ENCODE measurements around the gene CEBPZOS. TPM values are rescaled to one million over a fixed set of nuclear protein-coding genes. Genes with fewer than 3 reads are reported as not detected.
A peak's percentile ranks its signal among the peaks of the same experiment; 100 is the strongest.

Gene CEBPZOS
- total RNA-seq, 3 donors from 2014 or later: 35.3 to 41.1 (median 37.0) TPM

DNA sequence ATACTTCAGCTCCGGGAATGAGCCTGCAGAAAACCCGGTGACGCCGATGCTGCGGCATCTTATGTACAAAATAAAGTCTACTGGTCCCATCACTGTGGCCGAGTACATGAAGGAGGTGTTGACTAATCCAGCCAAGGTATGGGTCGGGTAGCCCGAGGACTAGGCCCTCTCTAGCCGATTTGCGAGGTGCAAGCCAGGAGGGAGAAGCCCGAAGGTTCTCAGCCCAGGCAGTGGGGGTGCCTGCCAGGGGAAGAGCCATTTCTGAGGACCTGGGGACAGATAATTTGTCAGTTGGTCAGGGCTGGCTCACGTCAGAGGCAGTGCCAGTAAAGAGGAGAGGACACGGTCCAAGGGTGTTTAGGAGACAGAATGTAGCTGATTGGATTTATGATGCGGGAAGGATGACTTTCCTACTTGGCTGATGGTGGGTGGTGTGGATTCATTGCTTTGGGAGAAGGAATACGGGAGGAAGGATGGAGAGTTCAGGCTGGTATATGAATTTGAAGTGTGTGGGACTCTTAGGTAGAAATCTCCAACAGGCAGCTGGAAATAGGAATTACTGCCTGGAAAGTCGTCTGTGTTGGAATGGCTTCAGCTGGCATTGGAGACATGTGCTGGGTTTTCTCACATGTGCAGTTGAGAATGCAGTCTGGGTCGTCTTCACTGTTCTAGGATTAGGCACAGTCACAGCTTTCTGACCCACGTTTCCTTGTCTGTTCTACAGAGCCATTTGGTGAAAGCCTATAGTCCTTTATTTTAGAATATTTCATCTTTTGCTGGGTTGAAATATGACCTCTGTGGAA, 36.0 kb downstream of the CEBPZOS start:
- peak; percentile 0 to 10 for ATAC-seq
- Mint-ChIP-seq H3K4me1 (ENCODE audit: low read depth) (peaks cover 34% of the 10 kb centered on the region), H3K4me3 (no peak overlapping the region), H3K9me3 (no peaks in the 10 kb centered on the region), H3K27me3 (ENCODE audit: low read depth) (no peaks in the 10 kb centered on the region), H3K36me3 (ENCODE audit: insufficient read depth) (peaks cover 26% of the 10 kb centered on the region)
- DNase-seq: no peak

DNA sequence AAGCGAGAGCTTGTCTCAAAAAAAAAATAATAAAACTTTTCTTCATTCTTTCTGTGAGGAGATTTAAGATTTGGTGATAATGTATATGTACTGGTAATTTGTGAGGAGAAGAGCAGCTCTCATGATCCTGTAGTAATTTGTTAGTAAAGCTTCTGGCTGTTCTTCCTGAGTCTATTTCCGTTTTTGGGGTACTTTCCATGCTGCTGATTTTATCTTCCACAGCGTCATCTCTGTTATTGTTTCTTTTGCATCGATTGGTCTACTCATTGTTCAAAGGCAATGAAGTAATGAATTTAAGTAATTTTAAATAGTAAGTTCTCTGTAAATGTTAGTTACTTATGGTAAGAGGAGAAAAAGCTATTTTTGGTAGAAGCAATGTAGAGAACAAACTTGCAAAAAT, 47.1 kb downstream of the CEBPZOS start:
- DNase-seq (no peak), ATAC-seq (no peak)
- H3K9me3 Mint-ChIP-seq: no peaks in the 10 kb centered on the region
- H3K4me3 Mint-ChIP-seq: no peak overlapping the region
- peaks cover 49% of the 10 kb centered on the region for H3K36me3 Mint-ChIP-seq (ENCODE audit: insufficient read depth)
- H3K4me1 Mint-ChIP-seq (ENCODE audit: low read depth): peaks cover 23% of the 10 kb centered on the region
- no peaks in the 10 kb centered on the region for H3K27me3 Mint-ChIP-seq (ENCODE audit: low read depth)

DNA sequence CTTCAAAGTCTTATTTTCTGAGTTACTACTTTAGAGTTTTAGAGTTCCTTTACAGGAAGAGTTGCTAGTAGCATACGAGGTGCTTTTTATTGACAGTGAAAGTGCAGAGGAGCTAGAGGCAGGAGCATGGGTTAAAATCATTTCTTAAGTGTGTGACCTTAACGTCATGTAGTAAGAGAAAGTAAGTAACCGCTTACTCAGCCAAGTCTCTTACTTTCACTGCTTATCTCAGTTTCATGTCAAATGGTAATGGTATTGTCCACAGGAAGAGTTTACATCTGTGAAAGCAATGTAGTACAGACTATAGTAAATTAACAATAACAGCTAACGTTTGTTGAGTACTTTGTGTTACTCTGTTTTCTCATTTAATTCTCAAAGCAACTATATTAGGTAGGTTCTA, 47.7 kb downstream of the CEBPZOS start:
- ATAC-seq (peak; percentile 87 to 92), DNase-seq (no peak)
- no peaks in the 10 kb centered on the region for H3K27me3 Mint-ChIP-seq (ENCODE audit: low read depth)
- no peaks in the 10 kb centered on the region for H3K9me3 Mint-ChIP-seq
- peaks cover 50% of the 10 kb centered on the region for H3K36me3 Mint-ChIP-seq (ENCODE audit: insufficient read depth)
- H3K4me3 Mint-ChIP-seq: no peak overlapping the region
- peaks cover 23% of the 10 kb centered on the region for H3K4me1 Mint-ChIP-seq (ENCODE audit: low read depth)

DNA sequence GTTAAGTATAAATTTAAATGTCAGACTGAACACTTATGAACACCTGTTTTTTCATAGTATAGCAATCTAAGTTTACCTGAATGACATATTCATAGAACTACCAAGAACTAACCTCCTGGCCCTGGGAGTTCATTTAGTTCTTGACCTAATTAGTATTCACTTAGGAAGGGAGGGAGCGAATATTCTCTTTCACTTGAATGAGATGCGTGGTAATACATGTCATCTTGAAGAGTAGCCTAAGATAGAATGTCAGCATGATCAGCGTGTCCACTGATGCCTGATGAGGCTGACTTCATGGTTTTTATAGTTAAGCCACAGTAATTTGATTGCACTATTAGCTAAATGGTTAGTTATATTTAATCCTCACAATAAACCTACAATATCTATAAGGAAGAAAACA, 48.5 kb downstream of the CEBPZOS start:
- H3K36me3 Mint-ChIP-seq (ENCODE audit: insufficient read depth): peaks cover 56% of the 10 kb centered on the region
- DNase-seq: no peak
- H3K4me3 Mint-ChIP-seq: no peak overlapping the region
- no peaks in the 10 kb centered on the region for H3K27me3 Mint-ChIP-seq (ENCODE audit: low read depth)
- H3K9me3 Mint-ChIP-seq: no peaks in the 10 kb centered on the region
- no peak for ATAC-seq
- peaks cover 23% of the 10 kb centered on the region for H3K4me1 Mint-ChIP-seq (ENCODE audit: low read depth)

DNA sequence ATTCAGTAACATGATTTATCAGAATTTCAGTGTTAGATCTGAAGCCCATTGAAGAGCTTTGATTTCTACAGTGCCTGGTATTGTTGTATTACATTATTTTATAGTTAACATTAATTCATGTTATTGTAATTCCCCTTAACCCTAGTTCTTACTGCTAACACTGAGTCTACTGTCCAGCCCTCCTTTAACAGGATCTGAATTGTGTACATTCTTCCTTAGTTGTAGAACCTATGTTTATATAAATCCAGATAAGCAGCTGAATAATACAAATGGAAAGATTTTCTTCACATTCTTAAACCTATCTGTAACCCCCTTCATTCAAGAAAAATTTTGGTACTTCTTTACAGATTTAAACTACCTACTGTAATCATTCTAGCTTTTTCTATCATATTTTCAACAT, 49.9 kb downstream of the CEBPZOS start:
- Mint-ChIP-seq H3K36me3 (ENCODE audit: insufficient read depth) (peaks cover 51% of the 10 kb centered on the region), H3K4me3 (no peak overlapping the region), H3K4me1 (ENCODE audit: low read depth) (peaks cover 18% of the 10 kb centered on the region), H3K9me3 (no peaks in the 10 kb centered on the region), H3K27me3 (ENCODE audit: low read depth) (no peaks in the 10 kb centered on the region)
- ATAC-seq (no peak), DNase-seq (no peak)

DNA sequence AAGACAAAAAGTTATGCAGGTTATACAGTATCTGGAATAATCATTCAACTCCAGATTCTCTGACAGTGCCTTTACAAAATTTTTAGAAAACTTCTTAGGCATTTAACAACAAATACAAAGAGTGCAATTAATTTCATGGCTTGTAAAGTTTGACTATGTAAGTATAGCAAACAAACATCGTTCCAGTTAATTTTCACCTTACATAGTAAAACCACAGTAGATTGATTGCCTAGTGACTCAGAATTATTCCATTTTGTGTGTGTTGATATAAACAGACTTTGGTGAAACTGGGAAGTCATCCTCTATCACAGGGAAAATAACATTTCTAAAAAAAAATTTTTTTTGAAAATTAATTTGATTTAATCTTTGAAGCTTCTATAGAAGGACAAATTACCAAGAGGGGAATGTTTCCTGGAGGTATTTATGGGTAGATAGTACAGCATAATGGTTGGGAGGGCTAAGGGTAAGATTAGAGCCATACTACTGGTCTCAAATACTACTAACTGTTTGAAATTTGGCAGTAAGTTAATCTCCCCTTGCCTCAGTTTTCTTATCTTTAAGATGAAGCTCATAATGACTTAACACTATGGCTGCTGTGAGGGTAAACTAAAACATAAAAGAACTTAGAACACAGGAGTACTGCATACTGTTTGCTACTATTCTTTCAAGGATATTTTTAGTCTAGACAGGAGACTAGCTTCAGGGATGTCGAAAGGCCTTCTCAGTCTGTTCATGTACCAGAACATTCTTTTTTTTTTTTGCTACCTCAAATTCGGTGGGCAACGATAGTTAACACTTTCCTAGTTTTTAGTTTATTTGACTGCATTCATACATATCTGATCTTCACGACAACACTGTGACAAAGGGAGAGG, 54.8 kb downstream of the CEBPZOS start:
- DNase-seq (no peak), ATAC-seq (no peak)
- Mint-ChIP-seq H3K27me3 (ENCODE audit: low read depth) (no peaks in the 10 kb centered on the region), H3K9me3 (no peaks in the 10 kb centered on the region), H3K4me1 (ENCODE audit: low read depth) (peaks cover 2% of the 10 kb centered on the region), H3K4me3 (no peak overlapping the region), H3K36me3 (ENCODE audit: insufficient read depth) (peaks cover 50% of the 10 kb centered on the region)

Other genes with a start within 250 kb of the CEBPZOS start
- 10 to 100 TPM; 19.0 to 19.7 (median 19.7) TPM for gene STRN, start 230.0 kb upstream of the CEBPZOS start, total RNA-seq
- 10 to 100 TPM; 11.3 to 18.2 (median 14.9) TPM for gene HEATR5B, start 112.1 kb upstream of the CEBPZOS start, total RNA-seq
- 10 to 100 TPM; 17.0 to 18.4 (median 17.2) TPM for gene GPATCH11, start 112.0 kb upstream of the CEBPZOS start, total RNA-seq
- 10 to 100 TPM; 13.8 to 23.4 (median 21.2) TPM for gene EIF2AK2, start 39.5 kb upstream of the CEBPZOS start, total RNA-seq
- not detected for gene SULT6B1, start 7.8 kb upstream of the CEBPZOS start, total RNA-seq
- 100 to 1,000 TPM; 103 to 131 (median 117) TPM for gene CEBPZ, start 35.1 kb downstream of the CEBPZOS start, total RNA-seq
- gene NDUFAF7, start 35.2 kb downstream of the CEBPZOS start, total RNA-seq: 10 to 100 TPM; 16.4 to 22.1 (median 17.9) TPM
- gene PRKD3, start 128.3 kb downstream of the CEBPZOS start, total RNA-seq: 10 to 100 TPM; 39.8 to 66.9 (median 48.4) TPM
- 1 to 10 TPM; 5.5 to 7.0 (median 6.9) TPM for gene QPCT, start 148.1 kb downstream of the CEBPZOS start, total RNA-seq

Data from activated T-cell treated with anti-CD3 and anti-CD28 coated beads, Interleukin-2, amount 50 U/mL, for 4 hours (primary cell).